IPS-20b (cell line): Measurements from ENCODE around the gene IL10.

ENCODE experiments used
- H3K27ac ChIP-seq: one replicate; pipeline ENCODE4 v1.5.1; 2013; ENCODE audit warnings: low read length
- H3K27me3 ChIP-seq: 2 replicates; pipeline ENCODE4 v1.6.1; 2013; ENCODE audit warnings: mild to moderate bottlenecking, low read length, inconsistent platforms; ENCODE audit not compliant: insufficient read depth
- H3K36me3 ChIP-seq: 2 replicates; pipeline ENCODE4 v1.6.1; 2013; ENCODE audit warnings: low read depth, mild to moderate bottlenecking, inconsistent platforms, low read length, moderate library complexity; ENCODE audit not compliant: insufficient read depth
- H3K4me1 ChIP-seq: 2 replicates; pipeline ENCODE4 v1.6.1; 2013; ENCODE audit warnings: mild to moderate bottlenecking, control low read depth, inconsistent platforms, low read length, moderate library complexity; ENCODE audit not compliant: insufficient read depth
- H3K4me3 ChIP-seq: 2 replicates; pipeline ENCODE4 v1.5.1; 2013; ENCODE audit warnings: mild to moderate bottlenecking, low read length, inconsistent platforms
- H3K9ac ChIP-seq: 2 replicates; pipeline ENCODE4 v1.6.1; 2013; ENCODE audit warnings: low read depth, mild to moderate bottlenecking, inconsistent platforms, low read length, moderate library complexity
- H3K9me3 ChIP-seq: 2 replicates; pipeline ENCODE4 v1.6.1; 2013; ENCODE audit warnings: mild to moderate bottlenecking, low read depth, low read length, inconsistent platforms; ENCODE audit not compliant: insufficient read depth

IL10 gene

GRCh38 chr1:206757524-206758266 lies 14.6 kb downstream of the IL10 start:
- Histone ChIP-seq H3K9ac (no peak overlapping the region), H3K4me1 (no peaks in the 10 kb centered on the region), H3K36me3 (no peaks in the 10 kb centered on the region), H3K27ac (no peak overlapping the region), H3K27me3 (peaks cover 39% of the 10 kb centered on the region), H3K9me3 (no peaks in the 10 kb centered on the region), H3K4me3 (no peak overlapping the region)

- Histone ChIP-seq H3K36me3 (no peaks in the 10 kb centered on the region), H3K4me3 (no peak overlapping the region), H3K4me1 (no peaks in the 10 kb centered on the region), H3K27me3 (peaks cover 70% of the 10 kb centered on the region), H3K27ac (no peak overlapping the region), H3K9ac (no peak overlapping the region), H3K9me3 (no peaks in the 10 kb centered on the region)
Measured at GRCh38 chr1:206754011-206754410, 18.3 kb downstream of the IL10 start.

DNA sequence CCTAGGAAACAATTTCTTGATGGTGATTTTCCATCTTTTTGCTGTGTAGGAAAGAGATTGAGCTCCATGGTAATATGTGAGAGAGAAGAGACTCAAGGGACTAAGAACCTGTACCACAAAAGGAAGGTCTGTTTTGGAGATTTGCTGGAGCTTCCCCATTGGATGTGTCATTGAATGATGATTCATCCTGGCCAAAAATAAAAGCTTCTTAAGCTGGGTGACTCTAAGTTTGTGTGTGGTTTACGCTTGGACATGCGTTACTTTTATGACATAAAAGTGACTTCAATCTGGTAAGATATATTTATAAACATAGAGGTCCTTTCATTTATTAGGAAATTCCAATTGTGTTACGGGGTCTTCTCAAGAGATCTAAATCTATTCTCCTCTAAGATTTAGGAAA lies 19.2 kb downstream of the IL10 start:
- Histone ChIP-seq H3K36me3 (no peaks in the 10 kb centered on the region), H3K9ac (no peak overlapping the region), H3K9me3 (no peaks in the 10 kb centered on the region), H3K4me3 (no peak overlapping the region), H3K27me3 (peaks cover 68% of the 10 kb centered on the region), H3K27ac (no peak overlapping the region), H3K4me1 (no peaks in the 10 kb centered on the region)

DNA sequence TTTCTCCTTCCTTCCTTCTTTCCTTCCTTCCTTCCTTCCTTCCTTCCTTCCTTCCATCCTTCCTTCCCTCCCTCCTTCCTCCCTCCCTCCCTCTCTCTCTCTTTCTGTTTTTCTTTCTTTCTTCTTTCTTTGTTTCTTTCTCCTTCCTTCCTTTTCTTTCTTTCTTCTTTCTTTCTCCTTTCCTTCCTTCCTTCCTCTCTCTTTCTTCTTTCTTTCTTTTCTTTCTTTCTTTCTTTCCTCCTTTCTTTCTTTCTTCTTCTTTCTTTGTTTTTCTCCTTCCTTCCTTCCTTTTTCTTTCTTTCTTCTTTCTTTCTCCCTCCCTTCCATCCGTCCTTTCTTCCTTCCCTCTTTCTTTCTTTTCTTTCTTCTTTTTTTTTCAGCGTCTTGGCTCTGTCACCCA lies 19.8 kb downstream of the IL10 start:
- H3K27ac ChIP-seq, result no peak overlapping the region
- no peaks in the 10 kb centered on the region for H3K36me3 ChIP-seq

GRCh38 chr1:206751891-206752290 lies 20.4 kb downstream of the IL10 start:
- no peak overlapping the region for H3K9ac ChIP-seq
- H3K27ac ChIP-seq, result no peak overlapping the region
- no peaks in the 10 kb centered on the region for H3K9me3 ChIP-seq
- H3K27me3 ChIP-seq, result peaks cover 68% of the 10 kb centered on the region
- no peaks in the 10 kb centered on the region for H3K4me1 ChIP-seq
- H3K4me3 ChIP-seq, result no peak overlapping the region
- no peaks in the 10 kb centered on the region for H3K36me3 ChIP-seq

More for the DNA sequence above, 19.8 kb downstream of the IL10 start:
- H3K4me3 ChIP-seq, result no peak overlapping the region
- no peaks in the 10 kb centered on the region for H3K4me1 ChIP-seq
- H3K9ac ChIP-seq, result no peak overlapping the region
- H3K9me3 ChIP-seq, result no peaks in the 10 kb centered on the region
- peaks cover 68% of the 10 kb centered on the region for H3K27me3 ChIP-seq

DNA sequence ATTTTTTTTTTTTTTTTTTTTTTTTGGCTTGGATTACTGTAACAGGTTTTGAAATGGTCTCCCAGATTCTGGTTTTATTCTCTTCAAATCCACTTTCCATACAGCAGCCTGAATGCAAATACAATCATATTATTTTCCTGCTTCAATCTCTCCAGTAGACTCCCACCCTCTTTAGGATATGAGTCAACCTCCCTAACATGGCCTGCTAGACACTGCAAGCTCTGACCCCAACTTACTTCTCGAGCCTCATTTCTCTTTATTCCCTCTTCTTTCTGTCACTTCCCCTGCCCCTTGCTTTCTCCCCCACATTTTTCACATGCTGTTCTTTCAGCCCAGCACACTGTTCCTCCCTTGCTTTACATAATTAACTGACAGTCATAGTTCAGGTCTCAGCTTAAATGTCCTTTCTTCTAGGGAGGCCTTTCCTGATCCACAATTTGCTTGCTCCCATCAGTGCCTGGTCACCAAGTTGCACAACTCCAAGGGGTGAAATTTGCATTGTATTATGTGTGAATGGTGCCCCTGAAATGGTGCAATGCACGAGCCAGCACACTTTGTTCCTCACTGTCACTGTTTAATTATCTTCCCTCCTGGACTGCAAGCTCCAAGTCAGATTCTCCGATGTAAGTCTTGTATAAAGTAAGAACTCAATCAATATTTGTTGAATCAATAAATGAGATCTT lies 23.8 kb downstream of the IL10 start:
- H3K27me3 ChIP-seq, result peaks cover 56% of the 10 kb centered on the region

DNA sequence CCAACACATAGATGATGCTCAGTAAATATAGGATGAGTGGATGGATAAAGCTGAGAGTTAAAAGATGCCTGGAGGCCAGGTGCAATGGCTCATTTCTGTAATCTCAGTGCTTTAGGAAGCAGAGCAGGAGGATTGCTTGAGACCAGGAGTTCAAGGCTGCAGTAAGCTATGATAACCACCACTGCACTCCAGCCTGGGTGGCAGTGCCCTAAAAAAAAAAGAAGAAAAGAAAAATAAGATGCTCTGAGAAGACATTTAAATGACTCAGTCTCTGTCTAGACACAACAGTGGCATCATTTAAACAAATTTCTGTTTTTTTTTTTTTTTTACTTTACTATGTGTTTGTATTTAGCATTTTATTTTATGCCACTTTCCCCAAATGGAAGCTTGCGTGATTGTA lies 27.0 kb downstream of the IL10 start:
- Histone ChIP-seq H3K4me1 (no peaks in the 10 kb centered on the region), H3K27ac (no peak overlapping the region), H3K9me3 (no peaks in the 10 kb centered on the region), H3K9ac (no peak overlapping the region), H3K36me3 (no peaks in the 10 kb centered on the region), H3K27me3 (peaks cover 24% of the 10 kb centered on the region), H3K4me3 (no peak overlapping the region)

More for the DNA sequence above, 23.8 kb downstream of the IL10 start:
- H3K4me3 ChIP-seq, result no peak overlapping the region
- no peak overlapping the region for H3K27ac ChIP-seq
- no peaks in the 10 kb centered on the region for H3K4me1 ChIP-seq
- no peaks in the 10 kb centered on the region for H3K36me3 ChIP-seq
- H3K9me3 ChIP-seq, result no peaks in the 10 kb centered on the region
- no peak overlapping the region for H3K9ac ChIP-seq

GRCh38 chr1:206744683-206745082 lies 27.6 kb downstream of the IL10 start:
- no peaks in the 10 kb centered on the region for H3K36me3 ChIP-seq
- H3K27me3 ChIP-seq, result peaks cover 18% of the 10 kb centered on the region

GRCh38 chr1:206742719-206743383 lies 29.4 kb downstream of the IL10 start:
- H3K4me3 ChIP-seq, result no peak overlapping the region
- no peak overlapping the region for H3K27ac ChIP-seq
- peaks cover 6% of the 10 kb centered on the region; the same call in 1 of the 2 replicates for H3K27me3 ChIP-seq
- no peaks in the 10 kb centered on the region for H3K36me3 ChIP-seq
- H3K9me3 ChIP-seq, result no peaks in the 10 kb centered on the region
- no peaks in the 10 kb centered on the region for H3K4me1 ChIP-seq
- H3K9ac ChIP-seq, result no peak overlapping the region

More at GRCh38 chr1:206744683-206745082, 27.6 kb downstream of the IL10 start:
- Histone ChIP-seq H3K4me3 (no peak overlapping the region), H3K9ac (no peak overlapping the region), H3K4me1 (no peaks in the 10 kb centered on the region), H3K27ac (no peak overlapping the region), H3K9me3 (no peaks in the 10 kb centered on the region)

DNA sequence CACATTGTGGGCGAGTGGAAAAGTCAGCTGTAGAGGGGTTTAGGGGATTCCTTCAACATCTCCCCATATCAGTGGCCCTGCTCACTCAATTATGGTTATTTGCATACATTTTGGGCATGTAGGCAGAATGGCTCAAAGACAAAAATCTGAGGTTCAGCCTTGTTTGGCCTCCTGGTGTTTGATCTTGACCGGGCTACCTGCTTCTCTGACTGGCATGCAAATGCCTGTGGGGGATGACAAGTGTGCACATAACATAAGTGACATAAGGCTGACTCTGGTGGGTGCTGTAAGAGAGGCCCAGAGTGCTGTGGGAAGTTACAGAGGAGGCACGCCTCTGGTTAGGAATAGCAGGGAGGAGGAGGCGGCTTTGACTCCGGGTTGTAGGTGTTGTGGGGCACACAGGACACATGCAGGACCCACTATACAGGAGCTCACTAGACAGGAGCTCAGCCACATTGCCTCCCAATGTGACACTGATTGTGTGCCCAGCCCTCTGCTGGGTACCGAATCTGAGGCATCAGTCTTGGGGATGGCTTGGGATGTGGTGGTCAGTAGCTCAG lies 31.1 kb downstream of the IL10 start:
- Histone ChIP-seq H3K9ac (no peak overlapping the region), H3K27ac (no peak overlapping the region), H3K4me1 (no peaks in the 10 kb centered on the region), H3K36me3 (no peaks in the 10 kb centered on the region), H3K4me3 (no peak overlapping the region), H3K27me3 (peaks cover 6% of the 10 kb centered on the region; the same call in 1 of the 2 replicates), H3K9me3 (no peaks in the 10 kb centered on the region)

DNA sequence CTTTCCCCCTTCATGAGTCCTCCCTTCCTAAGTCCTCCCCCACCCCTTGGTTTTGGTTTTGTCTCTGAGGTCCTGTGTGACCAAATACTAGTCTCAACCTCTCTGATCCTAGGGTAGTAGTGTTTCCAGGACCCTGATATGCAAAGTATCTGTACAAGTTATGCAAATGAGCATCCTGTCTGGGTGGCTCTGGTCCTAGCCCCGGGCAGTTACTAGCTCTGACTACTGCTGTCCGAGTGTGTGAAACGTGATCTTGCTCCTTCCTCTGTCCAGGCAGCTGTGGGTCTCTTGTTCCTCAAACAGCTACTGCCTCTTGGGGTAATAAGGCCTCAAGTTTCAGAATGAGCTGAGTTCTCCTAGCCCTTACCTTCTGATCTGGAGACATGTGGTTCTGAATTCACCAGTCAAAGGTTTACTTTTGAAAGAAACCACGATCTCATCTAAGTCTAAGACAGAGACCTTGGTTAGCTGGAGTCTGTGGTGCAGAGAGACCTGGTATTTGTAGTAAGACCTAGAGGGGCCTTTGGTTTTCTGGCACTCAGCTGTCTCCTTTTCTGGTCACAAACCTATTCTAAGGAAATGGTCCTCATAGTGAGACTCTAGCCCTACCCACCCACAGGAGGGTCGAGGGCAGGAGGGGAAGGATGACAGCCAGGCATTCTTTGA lies 32.8 kb downstream of the IL10 start:
- Histone ChIP-seq H3K36me3 (no peaks in the 10 kb centered on the region), H3K27ac (no peak overlapping the region), H3K9ac (no peak overlapping the region), H3K4me1 (no peaks in the 10 kb centered on the region), H3K9me3 (no peaks in the 10 kb centered on the region), H3K27me3 (0 out of 2 replicates have a peak, but pooled peaks cover under 1% of the 10 kb centered on the region), H3K4me3 (no peak overlapping the region)
